Measurements from ENCODE around the gene SFMBT2. TPM values are rescaled to one million over a fixed set of nuclear protein-coding genes. Genes with fewer than 3 reads are reported as not detected.

Gene SFMBT2
- polyA plus RNA-seq, 2 of the 4 experiments (the other 2 are of a cell fraction), result 9.6 to 10.2 TPM

DNA sequence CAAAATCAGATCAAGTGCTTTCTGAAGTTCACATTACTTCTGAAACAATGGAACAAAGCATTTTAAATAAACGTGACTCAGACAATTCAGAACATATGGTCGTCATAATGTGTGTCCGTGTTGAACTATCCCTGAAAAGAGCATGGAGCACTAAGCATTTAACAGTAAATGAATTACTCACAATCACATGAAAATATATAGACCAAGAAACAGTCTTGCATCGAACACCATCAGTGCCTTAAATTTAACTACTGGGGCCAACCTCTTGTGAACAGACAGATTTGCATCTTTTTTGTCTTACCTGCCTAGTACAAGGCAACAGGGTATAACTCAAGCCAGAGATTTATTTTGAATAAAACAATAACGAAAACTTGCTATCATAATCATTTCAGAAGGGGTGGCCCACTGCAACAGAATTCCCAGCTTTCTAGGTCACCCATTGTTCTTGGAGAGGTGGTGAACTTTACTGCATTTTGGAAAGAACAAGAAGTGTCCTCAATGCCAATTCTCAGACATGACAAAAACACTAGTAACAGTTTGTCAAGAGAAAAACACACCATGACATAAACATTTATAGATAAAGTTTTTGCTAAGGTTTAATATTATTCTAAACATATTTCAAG, 293.5 kb downstream of the SFMBT2 start:
- 20% methylated on average over 5 of the region's 5 CpGs for WGBS (ENCODE audit: missing lambda C conversion rate)
- ChIA-PET CTCF (interaction anchor here (0.9 to 1.2 kb wide), 2 partner anchors 183 to 294 kb away, joined by 3 read pairs; no protein-coding TSS in a partner anchor), POLR2A (no interaction called here)
- DNase-seq (ENCODE audit: low read depth in 1 of 2, low spot score in 1 of 2) (no peak), FAIRE-seq (no peak), ATAC-seq (no peak)
- Histone ChIP-seq H3K4me1 (no peaks in the 10 kb centered on the region), H3K27ac (no peak overlapping the region), H3K4me3 (no peak overlapping the region), H3K4me2 (no peak overlapping the region), H3K9me3 (no peaks in the 10 kb centered on the region)
- TF ChIP-seq CBX8 (IDR thresholded peaks at IDR 0.05), result peak; percentile 95
- no peak for TF ChIP-seq POLR2A (IDR thresholded peaks at IDR 0.05; ENCODE audit: low read length)
- peak; percentile 94; the same call in 1 of the 2 replicates for TF ChIP-seq RNF2 (IDR thresholded peaks at IDR 0.05; ENCODE audit: borderline replicate concordance, low read depth)

DNA sequence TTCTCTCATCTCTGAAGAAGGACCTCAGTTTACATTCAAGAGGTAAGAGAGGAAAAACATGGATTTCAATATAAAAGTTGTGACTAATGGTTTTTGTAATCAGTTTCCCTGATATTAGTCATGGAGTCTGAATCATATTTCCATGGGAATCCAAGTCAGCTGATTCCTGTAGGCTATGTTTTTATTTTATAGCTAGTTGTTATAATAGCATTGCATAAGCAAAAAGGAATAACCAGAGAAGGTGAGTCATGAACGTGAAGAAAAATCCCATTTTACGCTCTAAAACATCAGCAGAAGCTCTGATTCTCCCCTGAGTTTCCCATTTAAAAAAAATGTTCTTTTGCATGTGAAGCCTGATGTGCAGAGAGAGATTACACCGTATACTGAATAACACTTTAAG, 299.3 kb downstream of the SFMBT2 start:
- ChIA-PET POLR2A (no interaction called here), CTCF (interaction anchor here (1.2 to 2.6 kb wide), 3 partner anchors 8 to 305 kb away, joined by 3 to 14 read pairs (median 4); no protein-coding TSS in a partner anchor)
- TF ChIP-seq MYC (IDR thresholded peaks at IDR 0.05; ENCODE audit: borderline replicate concordance, low read length) (no peak), JUNB (IDR thresholded peaks at IDR 0.05) (peak; percentile 64; the same call in 1 of the 2 replicates), FOSL2 (IDR thresholded peaks at IDR 0.05) (peak; percentile 24; the same call in 1 of the 2 replicates), FOSL2 (CRISPR knock-in tag; IDR thresholded peaks at IDR 0.05) (peak; percentile 60)
- peaks cover 4% of the 10 kb centered on the region; the same call in 1 of the 3 replicates for H3K4me1 ChIP-seq
- no peak overlapping the region for H3K27ac ChIP-seq
- ATAC-seq (no peak), FAIRE-seq (no peak), DNase-seq (ENCODE audit: low read depth in 1 of 2, low spot score in 1 of 2) (no peak)
- H3K9me3 ChIP-seq, result no peaks in the 10 kb centered on the region
- 48% methylated on average over 3 of the region's 3 CpGs for WGBS (ENCODE audit: missing lambda C conversion rate)
- H3K4me2 ChIP-seq, result no peak overlapping the region
- no peak overlapping the region for H3K4me3 ChIP-seq

DNA sequence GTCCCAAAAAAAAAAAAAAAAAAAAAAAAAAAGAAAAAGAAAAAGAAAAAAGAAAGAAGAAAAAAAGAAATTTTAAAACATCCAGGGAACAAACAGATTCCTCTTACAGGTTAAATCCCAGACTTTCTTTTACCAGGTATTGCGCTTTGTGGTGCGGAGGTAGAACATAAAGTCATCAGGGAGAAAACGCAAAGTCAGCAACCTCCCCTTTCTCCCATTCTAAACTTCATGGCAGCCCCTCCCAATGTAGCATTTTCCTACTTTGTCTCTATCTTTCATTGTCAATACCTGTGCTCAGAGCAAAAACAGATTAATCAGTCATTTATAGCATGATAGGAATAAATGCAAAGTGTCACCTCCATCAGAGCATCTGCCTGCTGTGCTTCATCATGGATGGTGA, 299.7 kb downstream of the SFMBT2 start:
- DNase-seq (ENCODE audit: low read depth in 1 of 2, low spot score in 1 of 2) (no peak), ATAC-seq (no peak), FAIRE-seq (no peak)
- ChIA-PET CTCF (interaction anchor here (1.2 to 2.6 kb wide), 4 partner anchors 9 to 306 kb away, joined by 3 to 14 read pairs (median 6); no protein-coding TSS in a partner anchor), POLR2A (no interaction called here)
- Histone ChIP-seq H3K4me3 (no peak overlapping the region), H3K9me3 (no peaks in the 10 kb centered on the region), H3K4me2 (no peak overlapping the region), H3K4me1 (peaks cover 4% of the 10 kb centered on the region; the same call in 1 of the 3 replicates), H3K27ac (no peak overlapping the region)
- TF ChIP-seq MAFK (IDR thresholded peaks at IDR 0.05; ENCODE audit: partially characterized antibody) (peak; percentile 77), CBX2 (IDR thresholded peaks at IDR 0.05; ENCODE audit: borderline replicate concordance, low read depth) (no peak), JUNB (IDR thresholded peaks at IDR 0.05) (no peak), SREBF2 (IDR thresholded peaks at IDR 0.05) (no peak), JUN (IDR thresholded peaks at IDR 0.05) (no peak)
- TF ChIP-seq, protein P1, sequence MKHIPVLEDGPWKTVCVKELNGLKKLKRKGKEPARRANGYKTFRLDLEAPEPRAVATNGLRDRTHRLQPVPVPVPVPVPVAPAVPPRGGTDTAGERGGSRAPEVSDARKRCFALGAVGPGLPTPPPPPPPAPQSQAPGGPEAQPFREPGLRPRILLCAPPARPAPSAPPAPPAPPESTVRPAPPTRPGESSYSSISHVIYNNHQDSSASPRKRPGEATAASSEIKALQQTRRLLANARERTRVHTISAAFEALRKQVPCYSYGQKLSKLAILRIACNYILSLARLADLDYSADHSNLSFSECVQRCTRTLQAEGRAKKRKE (CRISPR knock-in tag; IDR thresholded peaks at IDR 0.05; ENCODE audit: low read depth), result no peak
- 91% methylated on average over 3 of the region's 3 CpGs for WGBS (ENCODE audit: missing lambda C conversion rate)

Small RNA genes lying within 50 kb of the gene (small RNA-seq; reads per million reads assigned to genes)
- gene AL590095.2 (0 reads per million in 6 experiments), gene COX6CP17 (0 reads per million in 6 experiments)
